ENCODE measurements around the gene ILRUN.
"Not testable (repeated sequence)": the region's sequence is repeated elsewhere in the genome, so short reads cannot be mapped to it uniquely, and the experiment has no call there.

Gene ILRUN

GRCh38 chr6:34696739-34697543, at the start of gene ILRUN:
Gene ILRUN (minus strand): TSS chr6:34696767. CDS start chr6:34696603, 164 bp downstream.
- peak; percentile 97 for DNase-seq (ENCODE audit: low spot score)

GRCh38 chr6:34745277-34746103, 48.9 kb upstream of the ILRUN start:
- DNase-seq (ENCODE audit: low spot score): no peak

GRCh38 chr6:34744294-34744647, 47.7 kb upstream of the ILRUN start:
- DNase-seq (ENCODE audit: low spot score): not testable (repeated sequence)

- DNase-seq (ENCODE audit: low spot score): no peak
Measured at GRCh38 chr6:34743625-34744293, 47.2 kb upstream of the ILRUN start.

- DNase-seq (ENCODE audit: low spot score): no peak
Measured at GRCh38 chr6:34742094-34742493, 45.5 kb upstream of the ILRUN start.

- DNase-seq (ENCODE audit: low spot score): no peak
Measured at GRCh38 chr6:34736823-34737222, 40.3 kb upstream of the ILRUN start.

GRCh38 chr6:34731393-34732060, 35.0 kb upstream of the ILRUN start:
- no peak for DNase-seq (ENCODE audit: low spot score)

GRCh38 chr6:34729631-34730470, 33.3 kb upstream of the ILRUN start:
- no peak for DNase-seq (ENCODE audit: low spot score)

GRCh38 chr6:34726055-34726454, 29.5 kb upstream of the ILRUN start:
- no peak for DNase-seq (ENCODE audit: low spot score)

- DNase-seq (ENCODE audit: low spot score): no peak
Measured at GRCh38 chr6:34723203-34723602, 26.6 kb upstream of the ILRUN start.

- DNase-seq (ENCODE audit: low spot score): no peak
Measured at GRCh38 chr6:34722451-34722850, 25.9 kb upstream of the ILRUN start.

GRCh38 chr6:34720160-34720559, 23.6 kb upstream of the ILRUN start:
- not testable (repeated sequence) for DNase-seq (ENCODE audit: low spot score)

- DNase-seq (ENCODE audit: low spot score): not testable (repeated sequence)
Measured at GRCh38 chr6:34719646-34720045, 23.1 kb upstream of the ILRUN start.

- no peak for DNase-seq (ENCODE audit: low spot score)
Measured at GRCh38 chr6:34718976-34719375, 22.4 kb upstream of the ILRUN start.

- no peak for DNase-seq (ENCODE audit: low spot score)
Measured at GRCh38 chr6:34717466-34717865, 20.9 kb upstream of the ILRUN start.

- DNase-seq (ENCODE audit: low spot score): no peak
Measured at GRCh38 chr6:34714663-34715062, 18.1 kb upstream of the ILRUN start.

GRCh38 chr6:34712881-34713280, 16.3 kb upstream of the ILRUN start:
- DNase-seq (ENCODE audit: low spot score): not testable (repeated sequence)

GRCh38 chr6:34709386-34709785, 12.8 kb upstream of the ILRUN start:
- no peak for DNase-seq (ENCODE audit: low spot score)

GRCh38 chr6:34705241-34705640, 8.7 kb upstream of the ILRUN start:
- no peak for DNase-seq (ENCODE audit: low spot score)

- DNase-seq (ENCODE audit: low spot score): no peak
Measured at GRCh38 chr6:34701199-34701598, 4.6 kb upstream of the ILRUN start.

- no peak for DNase-seq (ENCODE audit: low spot score)
Measured at GRCh38 chr6:34697904-34698559, 1.5 kb upstream of the ILRUN start.

All from NAMALWA (cell line).